Endothelial cell of umbilical vein (primary cell): Measurements from ENCODE around the gene WNT10A. TPM values are rescaled to one million over a fixed set of nuclear protein-coding genes. Genes with fewer than 3 reads are reported as not detected.

Experiments used
- BruUV-seq: library from RNA; stranded (reverse); fragments of 400-500 nt; replicated peaks from 2 replicates; lab custom pipeline; 2021; lab: Mats Ljungman, UMichigan
- CTCF ChIA-PET: fragments of 300-600, 350-600 bp; sonication (Branson Sonifier 250); formaldehyde crosslinking; loops from one replicate; lab custom pipeline; 2021; ENCODE audit warnings: antibody characterized with exemption, inconsistent platforms; lab: Charles Lee
- POLR2A ChIA-PET: fragments of 300-600, 350-600 bp; sonication (Branson Sonifier 250); formaldehyde crosslinking; loops from one replicate; lab custom pipeline; 2021; ENCODE audit warnings: antibody characterized with exemption, inconsistent platforms; lab: Charles Lee
- DNase-seq: peaks from one replicate; pipeline ENCODE4 v3.0.0-alpha.2; 2011; ENCODE audit warnings: low read depth, low spot score
- FAIRE-seq: peaks from 2 replicates; lab custom pipeline; 2011; peaks lifted over from hg19 to GRCh38; lab: Jason Lieb, UNC
- H2AFZ ChIP-seq: 2 replicates; pipeline ENCODE4 v1.6.0; 2012; ENCODE audit warnings: low read depth, low read length, control low read depth, inconsistent platforms
- H3K27ac ChIP-seq: 2 replicates; pipeline ENCODE4 v1.5.1; 2011; ENCODE audit warnings: low read depth, mild to moderate bottlenecking, control low read depth, low read length, moderate library complexity; ENCODE audit not compliant: insufficient read depth
- H3K27me3 ChIP-seq, 2 experiments: 2 replicates each; pipeline versions ENCODE4 v1.6.0 to v1.6.1; 2011; ENCODE audit warnings: low read length in 2 of 2, mixed read lengths in 1 of 2; ENCODE audit not compliant: control insufficient read depth in 2 of 2, insufficient read depth in 2 of 2
- H3K36me3 ChIP-seq, 2 experiments: 2 replicates in 1 of 2; 3 replicates in 1 of 2; pipeline ENCODE4 v1.5.1; 2011; ENCODE audit warnings: low read length in 2 of 2, mild to moderate bottlenecking in 1 of 2, moderate library complexity in 1 of 2; ENCODE audit not compliant: control insufficient read depth in 2 of 2, insufficient read depth in 2 of 2; ENCODE audit errors: extremely low read depth in 1 of 2
- H3K4me1 ChIP-seq: 3 replicates; pipeline ENCODE4 v1.5.1; 2011; ENCODE audit warnings: mild to moderate bottlenecking, low read length; ENCODE audit not compliant: control insufficient read depth, insufficient read depth; ENCODE audit errors: extremely low read depth
- H3K4me2 ChIP-seq: 2 replicates; pipeline ENCODE4 v1.6.1; 2011; ENCODE audit warnings: low read length, control low read depth, mixed read lengths; ENCODE audit not compliant: insufficient read depth
- H3K4me3 ChIP-seq, 3 experiments: fragments of 200-600 bp in 1 of 3; sonication (generic), shearing (Covaris generic) in 1 of 3; replicated peaks in 1 of 3; 2 replicates each; pipeline ENCODE4 v1.5.1; 2011 to 2016; ENCODE audit warnings: control low read depth in 3 of 3, low read length in 3 of 3, mild to moderate bottlenecking in 2 of 3, inconsistent platforms in 1 of 3, low read depth in 1 of 3, moderate library complexity in 1 of 3; ENCODE audit not compliant: insufficient read depth in 1 of 3
- H3K79me2 ChIP-seq: 2 replicates; pipeline ENCODE4 v1.6.0; 2012; ENCODE audit warnings: low read length, inconsistent platforms; ENCODE audit not compliant: control insufficient read depth, insufficient read depth
- H3K9ac ChIP-seq: replicated peaks from 2 replicates; pipeline ENCODE3; 2011; ENCODE audit warnings: low read length, control low read depth; ENCODE audit not compliant: insufficient read depth; ENCODE audit errors: extremely low read depth
- H3K9me1 ChIP-seq: replicated peaks from 3 replicates; pipeline ENCODE4 v1.6.0; 2011; ENCODE audit warnings: mild to moderate bottlenecking, low read length; ENCODE audit not compliant: control insufficient read depth, insufficient read depth; ENCODE audit errors: extremely low read depth
- H3K9me3 ChIP-seq: replicated peaks from 2 replicates; pipeline ENCODE4 v1.5.1; 2012; ENCODE audit warnings: low read length, inconsistent platforms; ENCODE audit not compliant: control insufficient read depth, insufficient read depth
- H4K20me1 ChIP-seq: replicated peaks from 2 replicates; pipeline ENCODE3; 2011; ENCODE audit warnings: mild to moderate bottlenecking, low read length; ENCODE audit not compliant: control insufficient read depth, insufficient read depth; ENCODE audit errors: extremely low read depth
- EZH2 ChIP-seq: IDR thresholded peaks from 2 replicates; pipeline ENCODE4 v1.6.1; 2012; ENCODE audit warnings: borderline replicate concordance, low read depth, mild to moderate bottlenecking, moderate library complexity, low read length, inconsistent platforms; ENCODE audit not compliant: severe bottlenecking
- FOS ChIP-seq: IDR thresholded peaks from 2 replicates; pipeline ENCODE4 v1.6.1; 2011; ENCODE audit warnings: mild to moderate bottlenecking, low read length, moderate library complexity, borderline replicate concordance; ENCODE audit not compliant: insufficient read depth
- GATA2 ChIP-seq: IDR thresholded peaks from 2 replicates; pipeline ENCODE4 v1.7.0; 2011; ENCODE audit warnings: low read depth, mild to moderate bottlenecking, moderate library complexity, mixed read lengths, low read length; ENCODE audit not compliant: insufficient read length, insufficient read depth
- JUN ChIP-seq: IDR thresholded peaks from 2 replicates; pipeline ENCODE4 v1.6.1; 2011; ENCODE audit warnings: borderline replicate concordance, low read depth; ENCODE audit not compliant: insufficient read length, insufficient read depth
- MAX ChIP-seq: IDR thresholded peaks from 2 replicates; pipeline ENCODE4 v1.6.1; 2011; ENCODE audit not compliant: insufficient read depth, insufficient read length
- MYC ChIP-seq: IDR thresholded peaks from one replicate; pipeline ENCODE4 v1.6.1; 2011; ENCODE audit warnings: mild to moderate bottlenecking, low read depth, low read length
- POLR2A ChIP-seq: IDR thresholded peaks from 2 replicates; pipeline ENCODE4 v1.6.1; 2012; ENCODE audit warnings: low read depth, mild to moderate bottlenecking, control low read depth, low read length
- POLR2AphosphoS5 ChIP-seq: IDR thresholded peaks from 2 replicates; pipeline ENCODE4 v1.6.1; 2012; ENCODE audit warnings: low read depth, mild to moderate bottlenecking, control low read depth, low read length, moderate library complexity; ENCODE audit not compliant: insufficient read depth
- dilution Hi-C: fragments of 300-500 bp; cut with MboI; formaldehyde crosslinking; loops from one replicate; pipeline ENCODE4 v1.15.0; 2019; ENCODE audit warnings: low sequenced_read_pairs; ENCODE audit not compliant: extremely low pct_ligation_motif_present
- intact Hi-C: fragments of 100-400 bp; cut with micrococcal nuclease; formaldehyde crosslinking; loops from one replicate; pipeline ENCODE4 v1.10.0; 2022
- polyA plus RNA-seq, 4 experiments: library from polyadenylated mRNA; depleted of rRNA in 3 of 4; stranded (reverse) in 3 of 4; unstranded in 1 of 4; fragments of >200 nt; gene quantifications; 2 replicates each; pipeline versions ENCODE4 v1.2.1 to v1.2.3, GENCODE V29; 2011 to 2012; ENCODE audit warnings: missing spikeins in 1 of 4
- total RNA-seq: library from RNA; stranded (reverse); gene quantifications from 2 replicates; pipeline ENCODE4 v1.2.3, GENCODE V29; 2021
- TF ChIP-seq, protein P1 (sequence below), 2 donors: IDR thresholded peaks; 1 replicate in 1 of 2; 2 replicates in 1 of 2; pipeline ENCODE4 v1.5.1; 2011; ENCODE audit warnings: low read length in 2 of 2, mild to moderate bottlenecking in 2 of 2, moderate library complexity in 2 of 2, control low read depth in 1 of 2, inconsistent platforms in 1 of 2, low read depth in 1 of 2; ENCODE audit not compliant: insufficient read depth in 1 of 2; ENCODE audit errors: extremely low read depth in 1 of 2

The WNT10A gene
- total and polyA plus RNA-seq, 2 donors (not counting 3 experiments of a cell fraction or from before 2014, with no cell fraction given), result not detected

GRCh38 chr2:218895759-218896500 lies 15.3 kb downstream of the WNT10A start:
- CTCF ChIA-PET, result interaction anchor here (2.8 to 10.0 kb wide), 4 partner anchors 10 to 57 kb away, joined by 8 to 362 read pairs (median 76); partner anchors contain the start of gene WNT10A
- intact Hi-C loops, result no loop called here
- Histone ChIP-seq H3K9ac (no peak overlapping the region), H4K20me1 (no peaks in the 10 kb centered on the region), H3K9me3 (no peaks in the 10 kb centered on the region), H3K27ac (no peak overlapping the region), H3K36me3 (no peaks in the 10 kb centered on the region), H3K4me2 (no peak overlapping the region), H3K4me3 (no peak overlapping the region), H2AFZ (no peak overlapping the region), H3K9me1 (no peaks in the 10 kb centered on the region), H3K79me2 (no peaks in the 10 kb centered on the region), H3K27me3 (peaks cover 81 to 89% of the 10 kb centered on the region in 2 experiments), H3K4me1 (no peaks in the 10 kb centered on the region)
- dilution Hi-C loops, result no loop called here
- DNase-seq (no peak), FAIRE-seq (no peak)
- BruUV-seq, result no TSS peak
- TF ChIP-seq EZH2, result no peak
- TF ChIP-seq POLR2AphosphoS5, result no peak
- TF ChIP-seq JUN, result no peak
- TF ChIP-seq, protein P1, sequence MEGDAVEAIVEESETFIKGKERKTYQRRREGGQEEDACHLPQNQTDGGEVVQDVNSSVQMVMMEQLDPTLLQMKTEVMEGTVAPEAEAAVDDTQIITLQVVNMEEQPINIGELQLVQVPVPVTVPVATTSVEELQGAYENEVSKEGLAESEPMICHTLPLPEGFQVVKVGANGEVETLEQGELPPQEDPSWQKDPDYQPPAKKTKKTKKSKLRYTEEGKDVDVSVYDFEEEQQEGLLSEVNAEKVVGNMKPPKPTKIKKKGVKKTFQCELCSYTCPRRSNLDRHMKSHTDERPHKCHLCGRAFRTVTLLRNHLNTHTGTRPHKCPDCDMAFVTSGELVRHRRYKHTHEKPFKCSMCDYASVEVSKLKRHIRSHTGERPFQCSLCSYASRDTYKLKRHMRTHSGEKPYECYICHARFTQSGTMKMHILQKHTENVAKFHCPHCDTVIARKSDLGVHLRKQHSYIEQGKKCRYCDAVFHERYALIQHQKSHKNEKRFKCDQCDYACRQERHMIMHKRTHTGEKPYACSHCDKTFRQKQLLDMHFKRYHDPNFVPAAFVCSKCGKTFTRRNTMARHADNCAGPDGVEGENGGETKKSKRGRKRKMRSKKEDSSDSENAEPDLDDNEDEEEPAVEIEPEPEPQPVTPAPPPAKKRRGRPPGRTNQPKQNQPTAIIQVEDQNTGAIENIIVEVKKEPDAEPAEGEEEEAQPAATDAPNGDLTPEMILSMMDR (IDR thresholded peaks at IDR 0.05; ENCODE audit: extremely low read depth in 1 of 2, insufficient read depth in 1 of 2, low read depth in 1 of 2, low read length in 2 of 2), result no peak
- no peak for TF ChIP-seq MYC
- no peak for TF ChIP-seq POLR2A
- TF ChIP-seq MAX, result no peak
- no peak for TF ChIP-seq FOS
- TF ChIP-seq GATA2, result no peak
- POLR2A ChIA-PET, result no interaction called here
